OCI-LY7 (cell line): ENCODE data around the gene VPS13D. TPM values are rescaled to one million over a fixed set of nuclear protein-coding genes. Genes with fewer than 3 reads are reported as not detected.

Source experiments
- BruUV-seq: library from RNA; stranded (reverse); fragments of 400-500 nt; replicated peaks from 2 replicates; lab custom pipeline; 2021; lab: Mats Ljungman, UMichigan
- CTCF ChIA-PET: fragments of 300-600 bp; sonication (Branson Sonifier 250); formaldehyde crosslinking; loops from one replicate; lab custom pipeline; 2022; ENCODE audit warnings: antibody characterized with exemption; ENCODE audit not compliant: unreplicated experiment; lab: Charles Lee
- POLR2A ChIA-PET: fragments of 300-600 bp; sonication (Branson Sonifier 250); formaldehyde crosslinking; loops from one replicate; lab custom pipeline; 2022; ENCODE audit warnings: antibody characterized with exemption; lab: Charles Lee
- DNase-seq: peaks from one replicate; pipeline ENCODE4 v3.0.0-alpha.2; 2015; ENCODE audit warnings: low spot score
- H2AFZ ChIP-seq: fragments of 200-600 bp; sonication (generic), shearing (Covaris generic); 2 replicates; pipeline ENCODE4 v1.6.1; 2014; ENCODE audit warnings: mild to moderate bottlenecking, antibody characterized with exemption, low read length, moderate library complexity
- H3K27ac ChIP-seq: fragments of 200-600 bp; sonication (generic); 2 replicates; pipeline ENCODE4 v1.5.1; 2014; ENCODE audit warnings: mixed run types, low read depth, mild to moderate bottlenecking, moderate library complexity, low read length, inconsistent platforms; ENCODE audit not compliant: poor library complexity, severe bottlenecking
- H3K36me3 ChIP-seq: fragments of 200-600 bp; sonication (generic); 2 replicates; pipeline ENCODE4 v1.6.1; 2014; ENCODE audit warnings: mild to moderate bottlenecking, antibody characterized with exemption, low read length, moderate library complexity, mixed read lengths; ENCODE audit not compliant: insufficient read depth
- H3K4me1 ChIP-seq: fragments of 200-600 bp; sonication (generic); 2 replicates; pipeline ENCODE4 v1.5.1; 2014; ENCODE audit warnings: mild to moderate bottlenecking, low read length; ENCODE audit not compliant: insufficient read depth, poor library complexity, severe bottlenecking
- H3K4me2 ChIP-seq: fragments of 200-600 bp; sonication (generic); 2 replicates; pipeline ENCODE4 v1.6.1; 2014; ENCODE audit warnings: mild to moderate bottlenecking, low read length
- H3K4me3 ChIP-seq: fragments of 200-600 bp; sonication (generic); 2 replicates; pipeline ENCODE4 v1.5.1; 2014; ENCODE audit warnings: mild to moderate bottlenecking, low read depth, low read length; ENCODE audit not compliant: poor library complexity, severe bottlenecking
- H3K79me2 ChIP-seq: fragments of 200-600 bp; sonication (generic); 2 replicates; pipeline ENCODE4 v1.6.1; 2016; ENCODE audit warnings: low read depth, mild to moderate bottlenecking, low read length, moderate library complexity, mixed read lengths; ENCODE audit not compliant: insufficient read depth
- H3K9me2 ChIP-seq: fragments of 200-600 bp; sonication (generic); 2 replicates; pipeline ENCODE4 v1.6.1; 2016; ENCODE audit warnings: mild to moderate bottlenecking, low read length, mixed read lengths; ENCODE audit not compliant: insufficient read depth
- H3K9me3 ChIP-seq: fragments of 200-600 bp; sonication (generic); 2 replicates; pipeline ENCODE4 v1.6.1; 2014; ENCODE audit warnings: mild to moderate bottlenecking, mixed run types, low read length, mixed read lengths
- H4K20me1 ChIP-seq: fragments of 200-600 bp; sonication (generic); 2 replicates; pipeline ENCODE4 v1.6.1; 2014; ENCODE audit warnings: mild to moderate bottlenecking, antibody characterized with exemption, low read length, moderate library complexity, mixed read lengths; ENCODE audit not compliant: insufficient read depth
- CTCF ChIP-seq: fragments of 200-600 bp; sonication (generic); conservative IDR thresholded peaks from 2 replicates; pipeline ENCODE4 v1.5.1; 2014; ENCODE audit warnings: mild to moderate bottlenecking, antibody characterized with exemption, low read length, moderate library complexity, mixed read lengths
- EZH2phosphoT487 ChIP-seq: fragments of 200-600 bp; sonication (generic); IDR thresholded peaks from 2 replicates; pipeline ENCODE4 v1.6.1; 2018; ENCODE audit warnings: low read depth, borderline replicate concordance, mild to moderate bottlenecking, mixed run types, antibody characterized with exemption, low read length, moderate library complexity, mixed read lengths
- intact Hi-C: fragments of 100-400 bp; cut with micrococcal nuclease; formaldehyde crosslinking; loops from one replicate; pipeline ENCODE4 v1.10.0; 2022; ENCODE audit not compliant: unreplicated experiment
- total RNA-seq, 2 experiments: library from RNA; depleted of rRNA in 1 of 2; stranded (reverse); fragments of >200 nt in 1 of 2; shearing (Covaris generic) in 1 of 2; gene quantifications; 2 replicates each; pipeline ENCODE4 v1.2.3, GENCODE V29; 2014 to 2022

The VPS13D gene
- total RNA-seq, 2 experiments from 2014 or later, result 23.9 to 39.2 TPM

- H3K9me3 ChIP-seq, result no peaks in the 10 kb centered on the region
- no peak overlapping the region for H2AFZ ChIP-seq
- no peak overlapping the region for H3K27ac ChIP-seq
- no peak for DNase-seq
- no peak for TF ChIP-seq EZH2phosphoT487
- TF ChIP-seq CTCF, result no peak
- ChIA-PET POLR2A (no interaction called here), CTCF (no interaction called here)
- no peaks in the 10 kb centered on the region for H3K9me2 ChIP-seq
- no peaks in the 10 kb centered on the region for H4K20me1 ChIP-seq
- H3K36me3 ChIP-seq, result peaks cover 58% of the 10 kb centered on the region
- no peak overlapping the region for H3K4me2 ChIP-seq
- intact Hi-C loops, result no loop called here
- H3K4me1 ChIP-seq, result peaks cover 30% of the 10 kb centered on the region
- BruUV-seq, result no TSS peak
- no peaks in the 10 kb centered on the region for H3K79me2 ChIP-seq
- H3K4me3 ChIP-seq, result no peak overlapping the region
These were observed 118.3 kb downstream of the VPS13D start for GRCh38 chr1:12348113-12348512.

GRCh38 chr1:12353981-12354380 is 124.2 kb downstream of the VPS13D start:
- no peak overlapping the region for H3K4me2 ChIP-seq
- intact Hi-C loops, result no loop called here

More at GRCh38 chr1:12353981-12354380, 124.2 kb downstream of the VPS13D start:
- Histone ChIP-seq H3K9me3 (no peaks in the 10 kb centered on the region), H3K79me2 (no peaks in the 10 kb centered on the region), H4K20me1 (no peaks in the 10 kb centered on the region), H3K4me3 (no peak overlapping the region), H3K27ac (no peak overlapping the region), H3K4me1 (no peaks in the 10 kb centered on the region), H3K36me3 (peaks cover 61% of the 10 kb centered on the region), H3K9me2 (no peaks in the 10 kb centered on the region), H2AFZ (no peak overlapping the region)
- no peak for TF ChIP-seq EZH2phosphoT487
- no peak for TF ChIP-seq CTCF
- no TSS peak for BruUV-seq
- DNase-seq, result no peak
- CTCF ChIA-PET, result no interaction called here
- POLR2A ChIA-PET, result interaction anchor here (1.1 kb wide), 1 partner anchor 12 kb away, joined by 3 read pairs; no protein-coding TSS in a partner anchor
